Measurements from ENCODE around the gene GPX4.
"Not testable (repeated sequence)": the region's sequence is repeated elsewhere in the genome, so short reads cannot be mapped to it uniquely, and the experiment has no call there.

GPX4 gene

GRCh38 chr19:1123381-1123780, 19.6 kb downstream of the GPX4 start:
- no peaks in the 10 kb centered on the region for H3K4me1 ChIP-seq (ENCODE audit: control insufficient read depth in 5 of 5, insufficient read depth in 5 of 5, low read length in 5 of 5)
- no peak overlapping the region for H3K9ac ChIP-seq (ENCODE audit: low read length in 5 of 5)
- H3K27me3 ChIP-seq (ENCODE audit: control insufficient read depth in 5 of 5, insufficient read depth in 4 of 5, low read length in 5 of 5) = no peaks in the 10 kb centered on the region
- H3K36me3 ChIP-seq (ENCODE audit: control insufficient read depth in 5 of 5, insufficient read depth in 5 of 5, low read length in 5 of 5) = peaks cover 0 to 96% (median 88%) of the 10 kb centered on the region in 5 donors
- no peak overlapping the region for H3K27ac ChIP-seq (ENCODE audit: low read depth, low read length)
- no peak overlapping the region for H3K4me3 ChIP-seq (ENCODE audit: low read depth in 1 of 5, low read length in 5 of 5)
- no peaks in the 10 kb centered on the region for H3K9me3 ChIP-seq (ENCODE audit: control insufficient read depth in 5 of 5, low read length in 5 of 5)

- H3K36me3 ChIP-seq (ENCODE audit: control insufficient read depth in 5 of 5, insufficient read depth in 5 of 5, low read length in 5 of 5) = peaks cover 0 to 91% (median 82%) of the 10 kb centered on the region in 5 donors
- H3K4me3 ChIP-seq (ENCODE audit: low read depth in 1 of 5, low read length in 5 of 5) = no peak overlapping the region
- H3K4me1 ChIP-seq (ENCODE audit: control insufficient read depth in 5 of 5, insufficient read depth in 5 of 5, low read length in 5 of 5) = no peaks in the 10 kb centered on the region
- H3K27ac ChIP-seq (ENCODE audit: low read depth, low read length) = no peak overlapping the region
- H3K27me3 ChIP-seq (ENCODE audit: control insufficient read depth in 5 of 5, insufficient read depth in 4 of 5, low read length in 5 of 5) = no peaks in the 10 kb centered on the region
- no peak overlapping the region for H3K9ac ChIP-seq (ENCODE audit: low read length in 5 of 5)
- H3K9me3 ChIP-seq (ENCODE audit: control insufficient read depth in 5 of 5, low read length in 5 of 5) = no peaks in the 10 kb centered on the region
Observed at GRCh38 chr19:1123885-1124677, 20.3 kb downstream of the GPX4 start.

GRCh38 chr19:1125601-1126467, 22.0 kb downstream of the GPX4 start:
- H3K27me3 ChIP-seq (ENCODE audit: control insufficient read depth in 5 of 5, insufficient read depth in 4 of 5, low read length in 5 of 5) = no peaks in the 10 kb centered on the region

DNA sequence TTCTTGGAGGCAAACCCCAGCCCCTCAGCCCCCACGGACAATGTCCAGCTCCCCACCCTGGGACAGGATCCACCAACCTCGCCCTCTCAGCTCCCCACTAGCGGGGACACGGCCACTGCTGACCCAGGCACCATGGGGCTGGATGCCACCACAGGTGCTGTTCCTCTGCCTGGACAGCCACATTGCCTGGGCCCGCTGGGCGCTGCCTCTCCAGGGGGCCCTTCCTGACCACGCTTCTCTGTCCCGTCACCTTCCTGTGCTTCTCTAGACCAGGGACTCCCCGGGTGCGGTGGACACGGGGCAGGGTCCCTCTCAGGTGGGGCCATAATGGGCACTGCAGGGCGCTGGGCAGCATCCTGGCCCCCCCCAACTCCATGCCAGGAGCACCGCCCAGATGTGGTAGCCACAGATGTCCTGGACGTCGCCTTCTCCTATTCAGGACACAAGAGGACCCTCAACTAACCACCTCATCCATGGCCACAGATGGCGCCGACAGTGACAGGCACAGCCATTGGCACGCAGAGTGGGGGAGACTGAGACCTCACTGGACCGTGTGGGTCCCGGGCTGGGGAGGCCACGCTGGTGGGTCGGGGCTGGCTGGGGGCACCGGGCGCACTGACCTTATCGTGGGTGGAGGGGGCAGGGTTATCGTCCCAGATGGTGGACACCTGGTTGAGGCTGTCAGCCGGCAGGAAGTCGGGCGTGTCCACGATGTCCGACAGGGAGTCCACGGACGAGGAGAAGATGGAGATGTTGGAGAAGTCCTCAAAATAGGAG, 23.4 kb downstream of the GPX4 start:
- Histone ChIP-seq H3K27me3 (ENCODE audit: control insufficient read depth in 5 of 5, insufficient read depth in 4 of 5, low read length in 5 of 5) (no peaks in the 10 kb centered on the region), H3K9me3 (ENCODE audit: control insufficient read depth in 5 of 5, low read length in 5 of 5) (no peaks in the 10 kb centered on the region), H3K27ac (ENCODE audit: low read depth, low read length) (peak overlapping the region; percentile 37), H3K9ac (ENCODE audit: low read length in 5 of 5) (peak overlapping the region in 2 of 5 donors; percentile 2 to 8), H3K4me3 (ENCODE audit: low read depth in 1 of 5, low read length in 5 of 5) (no peak overlapping the region), H3K36me3 (ENCODE audit: control insufficient read depth in 5 of 5, insufficient read depth in 5 of 5, low read length in 5 of 5) (peaks cover 0 to 62% (median 54%) of the 10 kb centered on the region in 5 donors), H3K4me1 (ENCODE audit: control insufficient read depth in 5 of 5, insufficient read depth in 5 of 5, low read length in 5 of 5) (peaks cover 0 to 26% (median 15%) of the 10 kb centered on the region in 5 donors)

More at GRCh38 chr19:1125601-1126467, 22.0 kb downstream of the GPX4 start:
- peaks cover 0 to 75% (median 66%) of the 10 kb centered on the region in 5 donors for H3K36me3 ChIP-seq (ENCODE audit: control insufficient read depth in 5 of 5, insufficient read depth in 5 of 5, low read length in 5 of 5)
- H3K9me3 ChIP-seq (ENCODE audit: control insufficient read depth in 5 of 5, low read length in 5 of 5) = no peaks in the 10 kb centered on the region
- peaks cover 0 to 16% (median 3%) of the 10 kb centered on the region in 5 donors for H3K4me1 ChIP-seq (ENCODE audit: control insufficient read depth in 5 of 5, insufficient read depth in 5 of 5, low read length in 5 of 5)
- peak overlapping the region in 1 of 5 donors; percentile 29 for H3K9ac ChIP-seq (ENCODE audit: low read length in 5 of 5)
- no peak overlapping the region for H3K4me3 ChIP-seq (ENCODE audit: low read depth in 1 of 5, low read length in 5 of 5)
- peak overlapping the region; percentile 37 for H3K27ac ChIP-seq (ENCODE audit: low read depth, low read length)

DNA sequence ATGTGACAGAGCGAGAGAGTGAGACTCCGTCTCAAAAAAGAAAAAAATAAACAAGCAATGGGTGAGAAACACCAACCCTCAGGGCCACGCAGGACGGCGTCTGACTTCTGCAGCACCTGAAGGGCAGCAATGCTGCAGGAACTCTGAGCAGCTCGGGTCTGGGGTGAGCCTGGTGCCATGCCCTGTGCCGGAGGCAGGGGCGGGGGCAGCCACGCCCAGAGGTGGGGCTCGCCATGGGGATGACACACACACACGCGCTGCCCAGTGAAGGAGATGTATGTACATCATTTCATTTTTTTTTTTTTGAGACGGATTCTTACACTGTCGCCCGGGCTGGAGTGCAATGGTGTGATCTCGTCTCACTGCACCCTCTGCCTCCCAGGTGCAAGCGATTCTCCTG, 24.3 kb downstream of the GPX4 start:
- Histone ChIP-seq H3K27ac (ENCODE audit: low read depth, low read length) (no peak overlapping the region), H3K9ac (ENCODE audit: low read length in 5 of 5) (no peak overlapping the region), H3K27me3 (ENCODE audit: control insufficient read depth in 5 of 5, insufficient read depth in 4 of 5, low read length in 5 of 5) (no peaks in the 10 kb centered on the region), H3K9me3 (ENCODE audit: control insufficient read depth in 5 of 5, low read length in 5 of 5) (no peaks in the 10 kb centered on the region), H3K36me3 (ENCODE audit: control insufficient read depth in 5 of 5, insufficient read depth in 5 of 5, low read length in 5 of 5) (peaks cover 0 to 53% (median 46%) of the 10 kb centered on the region in 5 donors), H3K4me1 (ENCODE audit: control insufficient read depth in 5 of 5, insufficient read depth in 5 of 5, low read length in 5 of 5) (peaks cover 0 to 36% (median 24%) of the 10 kb centered on the region in 5 donors), H3K4me3 (ENCODE audit: low read depth in 1 of 5, low read length in 5 of 5) (no peak overlapping the region)

DNA sequence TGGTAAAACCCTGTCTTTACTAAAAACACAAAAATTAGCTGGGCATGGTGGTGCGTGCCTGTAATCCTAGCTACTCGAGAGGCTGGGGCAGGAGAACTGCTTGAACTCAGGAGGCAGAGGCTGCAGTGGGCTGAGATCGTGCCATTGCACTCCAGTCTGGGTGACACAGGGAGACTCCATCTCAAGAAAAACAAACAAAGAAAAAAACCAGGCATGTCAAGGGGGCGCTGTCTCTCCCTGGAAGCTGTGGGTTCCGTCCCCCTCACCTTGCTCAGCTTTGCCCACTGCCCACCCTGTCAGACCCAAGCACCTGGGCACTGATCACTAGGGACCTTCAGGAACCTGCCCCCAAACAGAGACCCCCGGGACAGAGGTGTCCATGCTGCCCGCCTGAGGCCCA, 25.3 kb downstream of the GPX4 start:
- not testable (repeated sequence) for H3K27me3 ChIP-seq (ENCODE audit: control insufficient read depth in 5 of 5, insufficient read depth in 4 of 5, low read length in 5 of 5); H3K9me3 ChIP-seq (ENCODE audit: control insufficient read depth in 5 of 5, low read length in 5 of 5); H3K27ac ChIP-seq (ENCODE audit: low read depth, low read length); H3K4me3 ChIP-seq (ENCODE audit: low read depth in 1 of 5, low read length in 5 of 5); H3K9ac ChIP-seq (ENCODE audit: low read length in 5 of 5)
- Histone ChIP-seq H3K36me3 (ENCODE audit: control insufficient read depth in 5 of 5, insufficient read depth in 5 of 5, low read length in 5 of 5) (peaks cover 0 to 45% (median 36%) of the 10 kb centered on the region in 5 donors), H3K4me1 (ENCODE audit: control insufficient read depth in 5 of 5, insufficient read depth in 5 of 5, low read length in 5 of 5) (peaks cover 0 to 44% (median 33%) of the 10 kb centered on the region in 5 donors)

DNA sequence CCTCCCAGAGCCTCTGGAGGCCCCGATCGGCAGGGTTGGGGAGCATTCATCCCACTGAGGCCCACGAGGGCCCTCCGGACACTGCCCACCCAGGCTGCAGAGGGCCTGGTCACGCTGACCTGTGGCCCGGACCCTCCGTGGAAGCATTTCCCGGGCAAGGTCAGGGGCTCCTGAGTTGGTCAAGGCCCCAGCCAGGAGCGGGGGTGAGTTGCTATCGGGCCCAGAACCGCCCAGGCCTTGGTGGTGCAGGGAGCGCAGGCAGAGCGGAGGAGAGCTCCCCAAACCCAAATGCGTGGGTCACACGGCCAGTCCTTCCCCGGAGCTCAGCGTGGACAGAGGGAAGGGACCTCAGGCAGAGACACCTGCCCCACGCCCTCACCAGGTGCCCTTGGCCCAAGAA, 25.7 kb downstream of the GPX4 start:
- Histone ChIP-seq H3K27ac (ENCODE audit: low read depth, low read length) (no peak overlapping the region), H3K4me3 (ENCODE audit: low read depth in 1 of 5, low read length in 5 of 5) (no peak overlapping the region), H3K4me1 (ENCODE audit: control insufficient read depth in 5 of 5, insufficient read depth in 5 of 5, low read length in 5 of 5) (peaks cover 1 to 44% (median 35%) of the 10 kb centered on the region in 5 donors), H3K36me3 (ENCODE audit: control insufficient read depth in 5 of 5, insufficient read depth in 5 of 5, low read length in 5 of 5) (peaks cover 0 to 44% (median 32%) of the 10 kb centered on the region in 5 donors), H3K9ac (ENCODE audit: low read length in 5 of 5) (no peak overlapping the region), H3K27me3 (ENCODE audit: control insufficient read depth in 5 of 5, insufficient read depth in 4 of 5, low read length in 5 of 5) (no peaks in the 10 kb centered on the region), H3K9me3 (ENCODE audit: control insufficient read depth in 5 of 5, low read length in 5 of 5) (no peaks in the 10 kb centered on the region)

DNA sequence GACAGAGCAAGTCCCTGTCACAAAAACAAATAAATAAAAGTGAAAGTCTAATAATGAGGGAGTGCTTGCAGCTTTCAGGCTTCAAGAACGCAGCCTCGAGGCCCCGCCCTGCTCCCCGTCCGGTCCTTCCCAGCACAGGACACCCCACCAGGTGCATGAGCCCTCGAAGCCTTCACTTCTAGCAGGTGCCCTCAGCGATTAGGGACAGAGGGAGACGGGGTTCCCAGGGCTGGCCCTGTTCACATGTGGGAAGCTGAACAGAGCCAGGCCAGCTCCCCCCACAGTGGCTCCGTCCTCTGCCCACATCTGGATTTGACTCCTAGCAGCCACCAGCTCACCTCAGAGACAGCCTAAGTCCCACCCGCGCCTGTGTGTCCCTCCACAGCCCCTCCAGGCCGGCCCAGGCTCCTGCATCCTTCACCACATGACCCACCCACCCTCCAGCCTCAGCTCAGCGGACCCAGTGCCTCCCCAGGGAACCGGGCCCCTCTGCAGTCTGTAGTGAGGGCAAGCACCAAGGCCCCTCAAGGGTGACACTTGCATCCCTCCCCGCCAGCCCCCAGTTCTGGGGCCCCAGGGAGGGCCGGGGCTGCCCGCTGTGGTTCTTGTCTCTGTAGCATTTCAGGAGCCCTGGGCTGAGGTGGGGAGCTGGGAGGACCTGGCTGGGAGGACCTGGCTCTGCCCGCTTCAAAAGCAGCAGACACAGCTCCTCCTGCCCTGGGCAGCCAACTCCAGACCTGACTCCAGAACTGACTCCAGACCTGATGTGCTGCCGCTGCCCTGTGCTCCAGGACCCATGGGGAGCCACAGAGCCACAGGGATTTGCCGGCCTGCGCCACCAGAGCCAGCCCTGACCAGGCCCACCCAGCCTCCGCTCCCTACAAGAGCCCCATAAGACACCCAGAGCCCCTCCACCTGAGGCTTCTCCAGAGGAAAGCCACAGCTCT, 27.2 kb downstream of the GPX4 start:
- Histone ChIP-seq H3K9ac (ENCODE audit: low read length in 5 of 5) (peak overlapping the region; percentile 68 to 96 (median 87)), H3K27me3 (ENCODE audit: control insufficient read depth in 5 of 5, insufficient read depth in 4 of 5, low read length in 5 of 5) (no peaks in the 10 kb centered on the region), H3K27ac (ENCODE audit: low read depth, low read length) (peak overlapping the region; percentile 95), H3K36me3 (ENCODE audit: control insufficient read depth in 5 of 5, insufficient read depth in 5 of 5, low read length in 5 of 5) (peaks cover 0 to 36% (median 23%) of the 10 kb centered on the region in 5 donors), H3K9me3 (ENCODE audit: control insufficient read depth in 5 of 5, low read length in 5 of 5) (no peaks in the 10 kb centered on the region), H3K4me3 (ENCODE audit: low read depth in 1 of 5, low read length in 5 of 5) (peak overlapping the region; percentile 40 to 85 (median 73)), H3K4me1 (ENCODE audit: control insufficient read depth in 5 of 5, insufficient read depth in 5 of 5, low read length in 5 of 5) (peaks cover 1 to 52% (median 45%) of the 10 kb centered on the region in 5 donors)
